Measurements from ENCODE around the gene CA6.

- no peak for TF ChIP-seq CTCF (IDR thresholded peaks at IDR 0.05; ENCODE audit: low read depth, low read length)
- TF ChIP-seq MAX (IDR thresholded peaks at IDR 0.05; ENCODE audit: low read depth, low read length), result no peak
Measured at GRCh38 chr1:8903908-8904650, 41.6 kb upstream of the CA6 start.

Measured in NB4 (cell line).